GM12878 (cell line): ENCODE measurements around the gene PDIK1L. TPM values are rescaled to one million over a fixed set of nuclear protein-coding genes. Genes with fewer than 3 reads are reported as not detected.

Experiments used
- BCL11A ChIP-seq: IDR thresholded peaks from 2 replicates; pipeline ENCODE4 v1.6.1; 2011; ENCODE audit warnings: low read depth, low read length
- EGR1 ChIP-seq, 2 experiments: IDR thresholded peaks; 1 replicate in 1 of 2; 2 replicates in 1 of 2; pipeline ENCODE4 v1.6.1; 2011 to 2012; ENCODE audit warnings: low read depth in 2 of 2, low read length in 2 of 2, borderline replicate concordance in 1 of 2, mild to moderate bottlenecking in 1 of 2, moderate library complexity in 1 of 2
- EZH2 ChIP-seq: IDR thresholded peaks from 2 replicates; pipeline ENCODE4 v1.6.1; 2012; ENCODE audit warnings: low read depth, mild to moderate bottlenecking, control low read depth, inconsistent platforms, low read length, borderline replicate concordance; ENCODE audit not compliant: control insufficient read depth
- IRF4 ChIP-seq: IDR thresholded peaks from 2 replicates; pipeline ENCODE4 v1.6.1; 2011; ENCODE audit warnings: low read depth, low read length
- KAT2A ChIP-seq: conservative IDR thresholded peaks from 2 replicates; pipeline ENCODE4 v1.6.1; 2011; ENCODE audit warnings: low read depth, low read length; ENCODE audit not compliant: control insufficient read depth
- KDM1A ChIP-seq: fragments of 200-600 bp; sonication (generic); IDR thresholded peaks from 2 replicates; pipeline ENCODE4 v1.6.1; 2016; ENCODE audit warnings: borderline replicate concordance
- MEF2A ChIP-seq: IDR thresholded peaks from 2 replicates; pipeline ENCODE4 v1.6.1; 2011; ENCODE audit warnings: low read depth, mild to moderate bottlenecking, low read length, moderate library complexity; ENCODE audit not compliant: insufficient read depth
- NR2C2 ChIP-seq: IDR thresholded peaks from 2 replicates; pipeline ENCODE4 v1.6.1; 2011; ENCODE audit warnings: borderline replicate concordance, low read depth; ENCODE audit not compliant: control insufficient read depth, insufficient read length
- PML ChIP-seq: IDR thresholded peaks from 2 replicates; pipeline ENCODE4 v1.6.1; 2012; ENCODE audit warnings: low read length, inconsistent platforms
- POLR2A ChIP-seq: IDR thresholded peaks from 2 replicates; pipeline ENCODE4 v1.6.1; 2011; ENCODE audit warnings: low read depth, mild to moderate bottlenecking, low read length
- POLR2AphosphoS5 ChIP-seq: IDR thresholded peaks from 2 replicates; pipeline ENCODE4 v1.6.1; 2011; ENCODE audit warnings: mild to moderate bottlenecking, low read length, inconsistent platforms
- RAD21 ChIP-seq: IDR thresholded peaks from 2 replicates; pipeline ENCODE4 v1.6.1; 2011; ENCODE audit warnings: mild to moderate bottlenecking, low read depth, low read length, moderate library complexity; ENCODE audit not compliant: insufficient read depth
- RFX5 ChIP-seq: IDR thresholded peaks from 2 replicates; pipeline ENCODE4 v1.6.1; 2011; ENCODE audit warnings: low read depth, low read length, improper control_type of control experiment
- SMAD1 ChIP-seq: fragments of 450-650 bp; IDR thresholded peaks from 2 replicates; pipeline ENCODE4 v1.6.1; 2018; ENCODE audit warnings: mild to moderate bottlenecking, low read depth; ENCODE audit not compliant: partially characterized antibody
- SMAD5 ChIP-seq: IDR thresholded peaks from 2 replicates; pipeline ENCODE4 v1.6.1; 2016; ENCODE audit warnings: antibody characterized with exemption, low read depth
- SMC3 ChIP-seq: IDR thresholded peaks from 2 replicates; pipeline ENCODE4 v1.6.1; 2011; ENCODE audit warnings: low read length, improper control_type of control experiment, borderline replicate concordance
- SREBF2 ChIP-seq: IDR thresholded peaks from 2 replicates; pipeline ENCODE4 v1.6.1; 2012; ENCODE audit warnings: mild to moderate bottlenecking, low read length
- SUPT20H ChIP-seq: IDR thresholded peaks from 2 replicates; pipeline ENCODE4 v1.6.1; 2011; ENCODE audit warnings: low read depth, mild to moderate bottlenecking, low read length, moderate library complexity, borderline replicate concordance; ENCODE audit not compliant: control insufficient read depth
- TARDBP ChIP-seq: IDR thresholded peaks from 2 replicates; pipeline ENCODE4 v1.6.1; 2016; ENCODE audit warnings: borderline replicate concordance
- YY1 ChIP-seq: IDR thresholded peaks from 2 replicates; pipeline ENCODE4 v1.6.1; 2011; ENCODE audit warnings: low read depth, mild to moderate bottlenecking, low read length
- ZNF207 ChIP-seq: fragments of 450-650 bp; IDR thresholded peaks from 2 replicates; pipeline ENCODE4 v1.6.1; 2014; ENCODE audit warnings: antibody characterized with exemption, mild to moderate bottlenecking, borderline replicate concordance
- ZNF622 ChIP-seq: fragments of 450-650 bp; IDR thresholded peaks from 2 replicates; pipeline ENCODE4 v1.6.1; 2017; ENCODE audit warnings: mild to moderate bottlenecking, inconsistent platforms
- ZSCAN29 ChIP-seq: fragments of 450-650 bp; IDR thresholded peaks from 2 replicates; pipeline ENCODE4 v1.6.1; 2017; ENCODE audit warnings: mild to moderate bottlenecking, moderate library complexity
- polyA plus RNA-seq, 11 experiments: library from polyadenylated mRNA; depleted of rRNA in 4 of 11; unstranded in 6 of 11; stranded (reverse) in 5 of 11; fragments of >200 nt; fragmentation: Nextera tagmentation in 4 of 11; fragmentation: Illumina TruSeq in 1 of 11; extraction: Ambion mirVana in 4 of 11; extraction: Trizol in 1 of 11; gene quantifications; 1 replicate in 1 of 11; 2 replicates in 10 of 11; pipeline versions ENCODE4 v1.2.1 to v1.2.3, GENCODE V29; 2011 to 2016; ENCODE audit warnings: inconsistent platforms in 2 of 11, missing spikeins in 2 of 11, low read depth in 1 of 11
- total RNA-seq, 4 experiments: library from RNA; depleted of rRNA in 3 of 4; stranded (reverse); fragments of >200 nt in 3 of 4; fragmentation: Illumina TruSeq in 1 of 4; extraction: Trizol in 1 of 4; gene quantifications; 2 replicates each; pipeline versions ENCODE4 v1.2.1 to v1.2.3, GENCODE V29; 2013 to 2021
- TF ChIP-seq, protein P1 (sequence below): fragments of 450-650 bp; IDR thresholded peaks from 2 replicates; pipeline ENCODE4 v1.6.1; 2017; ENCODE audit warnings: mild to moderate bottlenecking, moderate library complexity
- TF ChIP-seq, protein P2 (sequence below): fragments of 450-650 bp; IDR thresholded peaks from 2 replicates; pipeline ENCODE4 v1.6.1; 2016; ENCODE audit warnings: mild to moderate bottlenecking
- TF ChIP-seq, protein P3 (sequence below): IDR thresholded peaks from 2 replicates; pipeline ENCODE4 v1.6.1; 2012; ENCODE audit warnings: low read depth, low read length, improper control_type of control experiment

Gene PDIK1L
- total and polyA plus RNA-seq, 10 of the 15 experiments (the other 5 are each of a cell fraction or from before 2014, with no cell fraction given): 4.0 to 15.9 (median 10.5) TPM

DNA sequence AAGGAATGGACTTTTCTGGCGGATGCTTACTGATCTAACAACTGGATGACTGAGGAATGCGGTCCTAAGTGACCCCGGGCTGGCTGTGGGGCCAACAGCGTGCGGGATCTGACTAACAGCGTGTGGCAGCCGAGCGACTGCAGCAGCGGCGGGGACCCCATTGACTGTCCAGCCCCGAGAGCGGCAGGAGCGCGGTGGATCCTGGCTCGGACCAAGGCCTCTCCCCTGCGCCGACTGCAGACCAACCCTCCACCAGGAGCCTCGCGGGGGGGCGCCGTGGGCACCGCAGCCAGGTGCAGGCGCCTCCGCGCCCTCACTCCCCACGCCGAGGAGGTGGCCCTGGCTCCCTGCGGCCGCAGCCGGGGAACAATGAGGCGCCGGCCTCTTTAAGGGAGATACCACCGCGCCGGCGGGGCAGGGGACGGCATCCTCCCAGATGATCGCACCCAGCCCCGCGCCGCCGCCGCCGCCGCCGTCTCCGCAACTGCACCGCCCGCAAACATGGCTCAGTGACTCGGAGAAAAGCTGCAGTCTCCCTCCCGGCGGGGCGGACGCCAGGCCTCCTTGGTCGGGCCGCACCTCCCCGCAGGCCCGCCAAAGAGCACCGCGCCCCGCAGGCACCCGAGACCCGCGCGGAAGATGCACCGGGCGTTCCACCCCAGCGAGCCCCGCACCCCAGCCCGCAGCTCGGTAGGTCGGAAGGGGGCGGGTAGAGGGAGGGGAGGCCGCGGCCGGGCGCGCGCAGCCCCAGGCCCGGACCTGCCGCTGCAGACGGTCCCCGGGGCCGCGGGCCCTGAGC lies 694 bp upstream of the PDIK1L start (continued):
- TF ChIP-seq, protein P1, sequence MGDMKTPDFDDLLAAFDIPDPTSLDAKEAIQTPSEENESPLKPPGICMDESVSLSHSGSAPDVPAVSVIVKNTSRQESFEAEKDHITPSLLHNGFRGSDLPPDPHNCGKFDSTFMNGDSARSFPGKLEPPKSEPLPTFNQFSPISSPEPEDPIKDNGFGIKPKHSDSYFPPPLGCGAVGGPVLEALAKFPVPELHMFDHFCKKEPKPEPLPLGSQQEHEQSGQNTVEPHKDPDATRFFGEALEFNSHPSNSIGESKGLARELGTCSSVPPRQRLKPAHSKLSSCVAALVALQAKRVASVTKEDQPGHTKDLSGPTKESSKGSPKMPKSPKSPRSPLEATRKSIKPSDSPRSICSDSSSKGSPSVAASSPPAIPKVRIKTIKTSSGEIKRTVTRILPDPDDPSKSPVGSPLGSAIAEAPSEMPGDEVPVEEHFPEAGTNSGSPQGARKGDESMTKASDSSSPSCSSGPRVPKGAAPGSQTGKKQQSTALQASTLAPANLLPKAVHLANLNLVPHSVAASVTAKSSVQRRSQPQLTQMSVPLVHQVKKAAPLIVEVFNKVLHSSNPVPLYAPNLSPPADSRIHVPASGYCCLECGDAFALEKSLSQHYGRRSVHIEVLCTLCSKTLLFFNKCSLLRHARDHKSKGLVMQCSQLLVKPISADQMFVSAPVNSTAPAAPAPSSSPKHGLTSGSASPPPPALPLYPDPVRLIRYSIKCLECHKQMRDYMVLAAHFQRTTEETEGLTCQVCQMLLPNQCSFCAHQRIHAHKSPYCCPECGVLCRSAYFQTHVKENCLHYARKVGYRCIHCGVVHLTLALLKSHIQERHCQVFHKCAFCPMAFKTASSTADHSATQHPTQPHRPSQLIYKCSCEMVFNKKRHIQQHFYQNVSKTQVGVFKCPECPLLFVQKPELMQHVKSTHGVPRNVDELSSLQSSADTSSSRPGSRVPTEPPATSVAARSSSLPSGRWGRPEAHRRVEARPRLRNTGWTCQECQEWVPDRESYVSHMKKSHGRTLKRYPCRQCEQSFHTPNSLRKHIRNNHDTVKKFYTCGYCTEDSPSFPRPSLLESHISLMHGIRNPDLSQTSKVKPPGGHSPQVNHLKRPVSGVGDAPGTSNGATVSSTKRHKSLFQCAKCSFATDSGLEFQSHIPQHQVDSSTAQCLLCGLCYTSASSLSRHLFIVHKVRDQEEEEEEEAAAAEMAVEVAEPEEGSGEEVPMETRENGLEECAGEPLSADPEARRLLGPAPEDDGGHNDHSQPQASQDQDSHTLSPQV: no peak
- TF ChIP-seq NR2C2: no peak
- no peak for TF ChIP-seq ZNF622
- TF ChIP-seq SMC3: no peak
- TF ChIP-seq SMAD1: no peak
- TF ChIP-seq, protein P2, sequence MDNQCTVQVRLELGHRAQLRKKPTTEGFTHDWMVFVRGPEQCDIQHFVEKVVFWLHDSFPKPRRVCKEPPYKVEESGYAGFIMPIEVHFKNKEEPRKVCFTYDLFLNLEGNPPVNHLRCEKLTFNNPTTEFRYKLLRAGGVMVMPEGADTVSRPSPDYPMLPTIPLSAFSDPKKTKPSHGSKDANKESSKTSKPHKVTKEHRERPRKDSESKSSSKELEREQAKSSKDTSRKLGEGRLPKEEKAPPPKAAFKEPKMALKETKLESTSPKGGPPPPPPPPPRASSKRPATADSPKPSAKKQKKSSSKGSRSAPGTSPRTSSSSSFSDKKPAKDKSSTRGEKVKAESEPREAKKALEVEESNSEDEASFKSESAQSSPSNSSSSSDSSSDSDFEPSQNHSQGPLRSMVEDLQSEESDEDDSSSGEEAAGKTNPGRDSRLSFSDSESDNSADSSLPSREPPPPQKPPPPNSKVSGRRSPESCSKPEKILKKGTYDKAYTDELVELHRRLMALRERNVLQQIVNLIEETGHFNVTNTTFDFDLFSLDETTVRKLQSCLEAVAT: no peak
- peak in 1 of 2 experiments; percentile 7; a peak in 1 of 3 replicates for TF ChIP-seq EGR1 (IDR thresholded peaks at IDR 0.05; ENCODE audit: borderline replicate concordance in 1 of 2, low read depth in 2 of 2, low read length in 2 of 2)
- TF ChIP-seq MEF2A: no peak
- TF ChIP-seq RAD21: no peak
- no peak for TF ChIP-seq EZH2
- TF ChIP-seq KAT2A: no peak
- peak; percentile 69 for TF ChIP-seq POLR2A
- TF ChIP-seq, protein P3, sequence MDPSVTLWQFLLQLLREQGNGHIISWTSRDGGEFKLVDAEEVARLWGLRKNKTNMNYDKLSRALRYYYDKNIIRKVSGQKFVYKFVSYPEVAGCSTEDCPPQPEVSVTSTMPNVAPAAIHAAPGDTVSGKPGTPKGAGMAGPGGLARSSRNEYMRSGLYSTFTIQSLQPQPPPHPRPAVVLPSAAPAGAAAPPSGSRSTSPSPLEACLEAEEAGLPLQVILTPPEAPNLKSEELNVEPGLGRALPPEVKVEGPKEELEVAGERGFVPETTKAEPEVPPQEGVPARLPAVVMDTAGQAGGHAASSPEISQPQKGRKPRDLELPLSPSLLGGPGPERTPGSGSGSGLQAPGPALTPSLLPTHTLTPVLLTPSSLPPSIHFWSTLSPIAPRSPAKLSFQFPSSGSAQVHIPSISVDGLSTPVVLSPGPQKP: no peak
- no peak for TF ChIP-seq SREBF2
- no peak for TF ChIP-seq ZNF207
- TF ChIP-seq YY1: peak; percentile 41; the same call in 1 of the 2 replicates
- no peak for TF ChIP-seq PML
- TF ChIP-seq IRF4: no peak
- no peak for TF ChIP-seq RFX5
- no peak for TF ChIP-seq TARDBP
- TF ChIP-seq KDM1A: no peak
- TF ChIP-seq BCL11A: no peak
- peak; percentile 22; the same call in 1 of the 2 replicates for TF ChIP-seq SMAD5
- no peak for TF ChIP-seq SUPT20H
- no peak for TF ChIP-seq ZSCAN29
- TF ChIP-seq POLR2AphosphoS5: 0 out of 2 replicates have a peak, but pooled peaks have one; percentile 20
